Natural killer cell treated with Interleukin-12 subunit alpha and Interleukin-12 subunit beta and Interleukin-15 and Interleukin-18, amount 100 ng/mL, for 72 hours (primary cell): ENCODE data around the gene EMP3. TPM values are rescaled to one million over a fixed set of nuclear protein-coding genes. Genes with fewer than 3 reads are reported as not detected.
A peak's percentile ranks its signal among the peaks of the same experiment; 100 is the strongest.
"Not testable (repeated sequence)": the region's sequence is repeated elsewhere in the genome, so short reads cannot be mapped to it uniquely, and the experiment has no call there.

Experiments used
- ATAC-seq, 2 donors: fragments of 150-1000 bp; cut with Tn5 transposase in 1 of 2; sonication (Bioruptor Pico), chemical (Tn5 transposase) in 1 of 2; 2 replicates each; pipeline ENCODE4 v1.10.0; 2021
- DNase-seq: peaks from one replicate; pipeline ENCODE4 v3.0.0; 2022; ENCODE audit warnings: low spot score
- H3K27ac Mint-ChIP-seq, 2 donors: 1 replicate in 1 of 2; 2 replicates in 1 of 2; pipeline ENCODE4 v1.8.0; 2022; ENCODE audit warnings: mixed read lengths in 2 of 2, mild to moderate bottlenecking in 1 of 2, moderate library complexity in 1 of 2
- H3K27me3 Mint-ChIP-seq, 2 donors: 1 replicate in 1 of 2; 2 replicates in 1 of 2; pipeline ENCODE4 v1.8.0; 2022; ENCODE audit warnings: mixed read lengths in 2 of 2
- H3K36me3 Mint-ChIP-seq: one replicate; pipeline ENCODE4 v1.8.0; 2022; ENCODE audit warnings: mixed read lengths
- H3K4me1 Mint-ChIP-seq, 2 donors: 1 replicate in 1 of 2; 2 replicates in 1 of 2; pipeline ENCODE4 v1.8.0; 2022; ENCODE audit warnings: low read depth in 2 of 2, mixed read lengths in 2 of 2, mild to moderate bottlenecking in 1 of 2
- H3K4me3 Mint-ChIP-seq: one replicate; pipeline ENCODE4 v1.8.0; 2022; ENCODE audit warnings: mixed read lengths
- H3K9me3 Mint-ChIP-seq: 2 replicates; pipeline ENCODE4 v1.8.0; 2022; ENCODE audit warnings: mixed read lengths
- total RNA-seq, 2 donors: library from RNA; stranded (reverse); gene quantifications; one replicate each; pipeline ENCODE4 v1.2.3, GENCODE V29; 2022

The EMP3 gene
- total RNA-seq, 2 donors from 2014 or later = 99.4 to 157 TPM

- H3K36me3 Mint-ChIP-seq = no peaks in the 10 kb centered on the region
- no peak overlapping the region for H3K4me3 Mint-ChIP-seq
- DNase-seq (no peak), ATAC-seq (no peak)
- no peak overlapping the region for H3K27ac Mint-ChIP-seq
- no peaks in the 10 kb centered on the region for H3K4me1 Mint-ChIP-seq
- no peaks in the 10 kb centered on the region for H3K27me3 Mint-ChIP-seq
- no peaks in the 10 kb centered on the region for H3K9me3 Mint-ChIP-seq
Observed at GRCh38 chr19:48302600-48302959, 22.8 kb upstream of the EMP3 start.

- ATAC-seq (peak in 1 of 2 donors; percentile 50), DNase-seq (no peak)
- no peaks in the 10 kb centered on the region for H3K36me3 Mint-ChIP-seq
- H3K27ac Mint-ChIP-seq = no peak overlapping the region
- H3K9me3 Mint-ChIP-seq = no peaks in the 10 kb centered on the region
- H3K27me3 Mint-ChIP-seq = no peaks in the 10 kb centered on the region
- H3K4me1 Mint-ChIP-seq = no peaks in the 10 kb centered on the region
- H3K4me3 Mint-ChIP-seq = no peak overlapping the region
Observed at GRCh38 chr19:48303367-48303766, 22.0 kb upstream of the EMP3 start.

GRCh38 chr19:48303866-48304265, 21.5 kb upstream of the EMP3 start:
- Mint-ChIP-seq H3K27me3 (no peaks in the 10 kb centered on the region), H3K4me3 (no peak overlapping the region), H3K27ac (no peak overlapping the region), H3K36me3 (no peaks in the 10 kb centered on the region), H3K4me1 (no peaks in the 10 kb centered on the region), H3K9me3 (no peaks in the 10 kb centered on the region)
- DNase-seq (no peak), ATAC-seq (peak in 1 of 2 donors; percentile 7)

- Mint-ChIP-seq H3K4me3 (no peak overlapping the region), H3K27ac (no peak overlapping the region), H3K4me1 (no peaks in the 10 kb centered on the region), H3K27me3 (no peaks in the 10 kb centered on the region), H3K36me3 (no peaks in the 10 kb centered on the region), H3K9me3 (no peaks in the 10 kb centered on the region)
- no peak for DNase-seq
- no peak for ATAC-seq
Observed at GRCh38 chr19:48308631-48309586, 16.4 kb upstream of the EMP3 start.

GRCh38 chr19:48309731-48310130, 15.6 kb upstream of the EMP3 start:
- not testable (repeated sequence) for ATAC-seq, H3K27me3 Mint-ChIP-seq, H3K4me3 Mint-ChIP-seq, H3K4me1 Mint-ChIP-seq, H3K36me3 Mint-ChIP-seq, DNase-seq, H3K27ac Mint-ChIP-seq, H3K9me3 Mint-ChIP-seq

GRCh38 chr19:48310227-48310626, 15.1 kb upstream of the EMP3 start:
- Mint-ChIP-seq H3K27ac (no peak overlapping the region), H3K27me3 (no peaks in the 10 kb centered on the region), H3K4me1 (no peaks in the 10 kb centered on the region)

GRCh38 chr19:48311384-48311783, 14.0 kb upstream of the EMP3 start:
- no peak for ATAC-seq
- H3K27ac Mint-ChIP-seq = no peak overlapping the region
- H3K9me3 Mint-ChIP-seq = no peaks in the 10 kb centered on the region
- no peak for DNase-seq
- no peak overlapping the region for H3K4me3 Mint-ChIP-seq
- no peaks in the 10 kb centered on the region for H3K27me3 Mint-ChIP-seq
- H3K36me3 Mint-ChIP-seq = no peaks in the 10 kb centered on the region
- no peaks in the 10 kb centered on the region for H3K4me1 Mint-ChIP-seq

More at GRCh38 chr19:48310227-48310626, 15.1 kb upstream of the EMP3 start:
- H3K36me3 Mint-ChIP-seq = no peaks in the 10 kb centered on the region
- DNase-seq = no peak
- no peak overlapping the region for H3K4me3 Mint-ChIP-seq
- no peak for ATAC-seq
- no peaks in the 10 kb centered on the region for H3K9me3 Mint-ChIP-seq

- H3K27ac Mint-ChIP-seq = no peak overlapping the region
- no peak overlapping the region for H3K4me3 Mint-ChIP-seq
- H3K27me3 Mint-ChIP-seq = no peaks in the 10 kb centered on the region
- no peaks in the 10 kb centered on the region for H3K9me3 Mint-ChIP-seq
- ATAC-seq (no peak), DNase-seq (no peak)
- H3K36me3 Mint-ChIP-seq = no peaks in the 10 kb centered on the region
- H3K4me1 Mint-ChIP-seq = peaks cover 0 to 12% of the 10 kb centered on the region in 2 donors
Observed at GRCh38 chr19:48315712-48316111, 9.6 kb upstream of the EMP3 start.

- not testable (repeated sequence) for H3K4me3 Mint-ChIP-seq, H3K36me3 Mint-ChIP-seq, DNase-seq, ATAC-seq, H3K27ac Mint-ChIP-seq, H3K27me3 Mint-ChIP-seq, H3K9me3 Mint-ChIP-seq
- H3K4me1 Mint-ChIP-seq = peaks cover 16 to 28% of the 10 kb centered on the region in 2 donors
Observed at GRCh38 chr19:48317708-48317960, 7.7 kb upstream of the EMP3 start.

GRCh38 chr19:48318286-48318987, 6.9 kb upstream of the EMP3 start:
- H3K27ac Mint-ChIP-seq = no peak overlapping the region
- H3K36me3 Mint-ChIP-seq = no peaks in the 10 kb centered on the region
- no peak for DNase-seq
- no peaks in the 10 kb centered on the region for H3K27me3 Mint-ChIP-seq
- H3K4me3 Mint-ChIP-seq = no peak overlapping the region
- H3K9me3 Mint-ChIP-seq = no peaks in the 10 kb centered on the region
- H3K4me1 Mint-ChIP-seq = peaks cover 22 to 33% of the 10 kb centered on the region in 2 donors
- no peak for ATAC-seq

- peak in 1 of 2 donors; percentile 17 for ATAC-seq
- DNase-seq = peak; percentile 80
Observed at GRCh38 chr19:48319647-48320541, 5.5 kb upstream of the EMP3 start.

GRCh38 chr19:48321372-48321621, 4.1 kb upstream of the EMP3 start:
- H3K4me3 Mint-ChIP-seq = peak overlapping the region; percentile 91
- peak; percentile 85 to 88 for ATAC-seq
- peak overlapping the region; percentile 96 to 97 for H3K27ac Mint-ChIP-seq
- H3K9me3 Mint-ChIP-seq = no peaks in the 10 kb centered on the region
- no peaks in the 10 kb centered on the region for H3K27me3 Mint-ChIP-seq
- DNase-seq = peak; percentile 98
- no peaks in the 10 kb centered on the region for H3K36me3 Mint-ChIP-seq
- peaks cover 42 to 51% of the 10 kb centered on the region in 2 donors for H3K4me1 Mint-ChIP-seq

More at GRCh38 chr19:48319647-48320541, 5.5 kb upstream of the EMP3 start:
- Mint-ChIP-seq H3K27ac (peak overlapping the region; percentile 96 to 97), H3K4me1 (peaks cover 35 to 44% of the 10 kb centered on the region in 2 donors), H3K27me3 (no peaks in the 10 kb centered on the region), H3K9me3 (no peaks in the 10 kb centered on the region), H3K36me3 (no peaks in the 10 kb centered on the region), H3K4me3 (peak overlapping the region; percentile 8)

GRCh38 chr19:48321622-48322591, 3.4 kb upstream of the EMP3 start:
- Mint-ChIP-seq H3K27me3 (no peaks in the 10 kb centered on the region), H3K9me3 (no peaks in the 10 kb centered on the region), H3K4me3 (peak overlapping the region; percentile 91), H3K4me1 (peaks cover 42 to 57% of the 10 kb centered on the region in 2 donors), H3K27ac (peak overlapping the region; percentile 96 to 97), H3K36me3 (no peaks in the 10 kb centered on the region)
- DNase-seq (peak; percentile 100), ATAC-seq (peak; percentile 90 to 91)
